ENCODE data around the gene ANKS1B.
"Not testable (repeated sequence)": the region's sequence is repeated elsewhere in the genome, so short reads cannot be mapped to it uniquely, and the experiment has no call there.

The ANKS1B gene

GRCh38 chr12:99250091-99250490 lies 734.6 kb downstream of the ANKS1B start:
- DNase-seq = no peak

- no peak for DNase-seq
Measured at GRCh38 chr12:99249543-99249942, 735.2 kb downstream of the ANKS1B start.

DNA sequence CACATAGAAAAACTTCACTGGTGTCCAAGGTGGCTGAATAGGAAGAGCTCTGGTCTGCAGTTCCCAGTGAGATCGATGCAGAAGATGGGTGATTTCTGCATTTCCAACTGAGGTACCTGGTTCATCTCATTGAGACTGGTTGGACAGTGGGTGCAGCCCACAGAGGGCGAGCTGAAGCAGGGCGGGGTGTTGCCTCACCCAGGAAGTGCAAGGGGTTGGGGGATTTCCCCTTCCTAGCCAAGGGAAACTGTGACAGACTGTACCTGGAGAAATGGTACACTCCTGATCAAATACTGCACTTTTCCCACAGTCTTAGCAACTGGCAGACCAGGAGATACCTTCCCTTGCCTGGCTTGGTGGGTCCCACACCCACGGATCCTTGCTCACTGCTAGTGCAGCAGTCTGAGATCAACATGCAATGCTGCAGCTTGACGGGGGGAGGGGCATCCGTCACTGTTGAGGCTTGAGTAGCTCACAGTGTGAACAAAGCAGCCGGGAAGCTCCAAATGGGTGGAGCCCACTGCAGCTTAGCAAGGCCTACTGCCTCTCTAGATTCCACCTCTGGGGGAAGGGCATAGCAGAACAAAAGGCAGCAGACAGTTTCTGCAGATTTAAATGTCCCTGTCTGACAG lies 746.7 kb downstream of the ANKS1B start:
- DNase-seq = not testable (repeated sequence)

GRCh38 chr12:99235381-99235780 lies 749.4 kb downstream of the ANKS1B start:
- no peak for DNase-seq

DNA sequence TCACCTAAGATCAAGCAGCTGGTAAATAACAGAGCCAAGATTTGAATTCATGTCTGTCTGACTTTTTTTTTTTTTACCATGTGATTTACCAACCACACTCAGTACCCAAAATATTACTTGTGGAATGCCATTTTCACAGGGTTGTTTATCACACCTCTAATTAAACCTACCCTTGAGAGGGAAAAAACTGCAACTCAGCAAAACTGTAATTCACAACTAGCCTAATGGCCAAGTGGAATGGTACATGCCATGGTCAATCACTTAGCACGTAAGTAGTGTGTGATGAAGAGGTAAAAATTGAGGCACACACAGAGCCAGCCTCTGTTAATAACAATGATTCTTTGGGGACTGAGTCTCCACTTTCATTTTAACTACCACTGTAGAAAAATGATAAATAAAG lies 750.0 kb downstream of the ANKS1B start:
- no peak for DNase-seq

GRCh38 chr12:99232324-99232723 lies 752.4 kb downstream of the ANKS1B start:
- DNase-seq = no peak

DNA sequence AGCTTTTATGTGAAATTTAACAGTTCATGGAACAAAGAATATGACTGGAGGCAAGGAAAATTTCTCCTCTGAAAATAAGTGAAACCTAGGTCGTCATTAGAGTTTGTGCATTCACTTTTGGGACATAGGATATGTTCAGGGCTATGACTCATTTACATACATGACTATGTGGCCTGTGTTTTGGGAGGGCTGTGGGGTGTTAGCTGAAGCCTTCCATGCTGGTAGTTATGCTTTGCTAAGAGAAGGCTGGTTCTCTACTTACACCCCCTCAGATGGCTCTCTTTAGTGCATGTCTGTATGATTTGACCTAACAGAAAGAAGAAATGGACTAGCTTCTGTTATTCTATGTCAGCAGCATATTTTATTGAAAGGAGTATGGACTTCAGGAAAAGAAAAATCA lies 753.7 kb downstream of the ANKS1B start:
- DNase-seq = no peak

DNA sequence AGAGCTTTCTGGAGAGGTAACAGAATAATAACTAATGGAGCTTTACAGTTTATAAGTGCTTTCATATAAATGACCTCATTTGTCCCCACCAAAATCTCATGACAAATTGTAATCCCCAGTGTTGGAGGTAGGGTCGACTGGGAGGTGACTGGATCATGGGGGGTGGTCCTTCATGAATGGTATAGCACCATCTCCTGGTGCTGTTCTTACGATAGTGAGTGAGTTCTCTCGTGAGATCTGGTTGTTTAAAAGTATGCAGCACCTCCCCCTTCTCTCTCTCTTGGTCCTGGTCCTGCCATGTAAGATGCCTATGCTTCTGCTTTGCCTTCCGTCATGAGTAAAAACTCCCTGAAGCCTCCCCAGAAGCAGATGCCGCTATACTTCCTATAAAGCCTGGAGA lies 760.5 kb downstream of the ANKS1B start:
- no peak for DNase-seq

DNA sequence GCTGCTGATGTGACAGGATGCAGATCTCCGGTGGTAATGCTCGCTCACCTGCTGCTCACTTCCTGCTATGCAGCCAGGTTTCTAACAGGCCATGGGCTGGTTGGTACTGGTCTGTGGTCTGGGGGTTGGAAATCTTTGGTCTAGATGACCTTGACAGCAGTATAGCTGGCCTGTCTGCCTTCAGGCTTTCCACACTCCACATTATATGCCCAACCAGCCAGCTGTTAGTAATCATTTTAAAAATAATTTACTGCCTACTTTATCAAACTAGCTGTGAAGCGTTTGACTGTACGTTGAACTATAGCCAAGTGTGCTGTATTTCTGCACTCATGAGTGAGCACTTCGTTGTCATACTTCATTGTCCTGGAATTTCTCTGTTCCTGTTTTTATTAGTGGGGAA lies 761.2 kb downstream of the ANKS1B start:
- no peak for DNase-seq

GRCh38 chr12:99213047-99213446 lies 771.7 kb downstream of the ANKS1B start:
- DNase-seq = no peak

- DNase-seq = no peak
Measured at GRCh38 chr12:99212275-99212674, 772.5 kb downstream of the ANKS1B start.

- DNase-seq = no peak
Measured at GRCh38 chr12:99205111-99205510, 779.6 kb downstream of the ANKS1B start.

DNA sequence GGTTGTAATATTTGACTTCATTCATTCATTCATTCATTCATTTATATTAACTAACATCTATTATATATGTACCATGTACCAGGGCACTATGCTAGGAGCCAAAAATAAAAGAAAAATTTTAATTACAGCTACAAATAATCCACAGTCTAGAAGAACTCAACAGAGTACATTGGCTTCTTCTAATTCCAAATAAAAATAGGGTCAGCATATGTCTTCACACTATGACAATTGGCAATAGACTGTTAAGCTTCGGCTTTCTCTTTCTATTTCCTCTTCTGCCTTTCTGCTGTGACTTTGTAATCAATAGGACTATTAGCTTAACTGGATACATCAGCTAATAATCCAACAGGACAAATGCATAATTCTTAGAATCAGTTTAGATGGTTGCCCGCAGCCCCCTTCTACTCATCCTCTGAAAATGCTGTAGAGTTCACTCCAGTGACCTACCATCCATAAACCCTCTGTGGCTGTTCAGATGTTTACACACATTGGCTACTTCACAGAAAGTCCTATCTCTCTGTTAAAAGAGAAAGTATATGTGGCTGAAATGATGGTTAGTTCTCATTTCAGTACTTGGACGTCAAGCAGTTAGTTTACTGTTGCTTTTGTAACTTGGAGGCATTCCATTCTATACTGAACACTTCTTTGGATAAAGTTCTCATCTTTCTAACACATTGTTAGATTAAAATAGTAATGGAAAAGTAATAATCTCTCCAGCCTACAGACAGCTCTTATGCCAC lies 782.7 kb downstream of the ANKS1B start:
- DNase-seq = no peak

DNA sequence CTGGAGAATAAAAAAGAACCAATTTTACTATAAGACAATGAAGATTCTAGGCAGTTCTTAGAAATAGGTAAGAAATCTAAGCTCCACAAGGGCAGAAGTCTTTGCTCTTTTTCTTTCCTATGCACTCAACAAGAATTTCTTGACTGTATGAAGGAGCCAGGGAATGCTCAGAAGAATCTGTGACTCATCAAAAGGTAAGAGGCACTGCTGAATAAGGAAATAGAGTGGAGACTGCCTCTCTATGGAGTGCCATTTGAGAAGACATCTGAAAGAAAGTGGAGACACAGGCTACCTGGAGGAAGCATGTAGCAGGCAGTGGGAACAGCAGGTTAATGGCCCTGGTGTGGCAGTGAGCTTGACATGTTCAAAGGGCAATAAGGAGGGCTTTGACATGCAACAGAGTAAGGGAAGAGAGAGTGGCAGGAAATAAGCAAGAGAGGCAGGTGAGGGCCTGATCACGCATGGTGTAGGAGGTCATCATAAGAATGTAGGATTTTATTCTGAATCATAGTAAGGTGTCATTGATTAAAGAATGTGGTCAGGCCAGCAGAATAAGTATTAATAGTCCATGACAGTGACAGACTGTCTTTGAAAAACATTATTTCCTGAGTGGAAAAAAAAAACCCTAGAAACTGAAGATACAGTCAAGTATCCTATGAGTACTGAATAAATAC lies 783.9 kb downstream of the ANKS1B start:
- DNase-seq = no peak

- DNase-seq = no peak
Measured at GRCh38 chr12:99195474-99195873, 789.3 kb downstream of the ANKS1B start.

GRCh38 chr12:99192489-99192888 lies 792.2 kb downstream of the ANKS1B start:
- no peak for DNase-seq

GRCh38 chr12:99176871-99177270 lies 807.9 kb downstream of the ANKS1B start:
- no peak for DNase-seq

DNA sequence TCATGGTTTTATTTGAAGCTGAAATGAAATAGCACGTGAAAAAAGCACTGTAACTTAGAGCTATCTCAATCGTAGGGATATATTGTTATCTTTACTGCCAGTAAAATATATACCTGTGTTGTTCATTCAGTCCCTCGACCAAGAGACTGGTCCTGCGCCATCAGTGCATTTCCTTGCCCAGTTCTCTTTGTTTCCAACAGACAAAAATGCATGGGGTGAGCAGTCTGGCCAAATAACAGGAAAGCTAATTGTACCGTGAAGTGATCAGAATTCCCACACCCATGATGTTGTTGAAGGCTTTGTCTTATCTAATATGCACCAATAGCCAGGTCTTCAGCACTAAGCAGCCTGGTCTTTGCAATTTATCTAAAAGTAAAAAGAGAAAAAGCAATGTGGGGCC lies 814.3 kb downstream of the ANKS1B start:
- DNase-seq = no peak

GRCh38 chr12:99170037-99170436 lies 814.7 kb downstream of the ANKS1B start:
- DNase-seq = no peak

DNA sequence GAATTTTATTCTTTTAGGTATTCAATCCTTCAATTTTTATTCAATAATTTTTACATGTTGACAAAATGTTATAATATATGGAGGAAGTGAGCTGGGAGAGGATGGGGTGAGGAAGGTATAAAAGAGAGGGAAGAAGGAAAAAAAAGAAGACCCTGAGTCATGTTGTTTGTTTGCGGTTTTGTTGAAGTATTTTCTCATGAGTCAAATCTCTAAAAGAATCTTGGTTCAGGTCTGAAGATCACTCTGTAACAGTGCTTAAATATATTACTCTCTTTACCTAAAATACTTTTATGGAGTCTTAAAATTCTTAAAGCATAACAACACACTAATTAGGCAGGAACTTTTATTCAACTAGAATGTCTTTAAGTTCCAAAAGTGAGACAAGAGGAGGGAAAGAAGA lies 826.8 kb downstream of the ANKS1B start:
- no peak for DNase-seq

DNA sequence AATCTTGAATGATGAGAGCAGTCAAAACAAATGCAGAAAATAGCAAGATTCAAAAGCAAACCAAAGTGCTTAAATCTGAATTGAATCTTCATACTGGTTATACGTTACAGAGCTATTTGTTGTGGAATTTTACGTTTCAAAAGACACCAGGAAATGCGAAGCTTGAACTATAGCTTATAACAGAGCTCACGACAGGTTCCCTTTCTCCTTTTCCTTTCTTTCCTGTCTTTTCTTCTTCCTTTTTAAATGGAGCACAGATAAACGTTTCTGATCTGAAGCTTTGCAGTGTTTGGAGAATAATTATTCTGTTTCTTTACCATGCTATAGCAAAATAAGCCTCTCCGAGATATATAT lies 829.8 kb downstream of the ANKS1B start:
- no peak for DNase-seq

- no peak for DNase-seq
Measured at GRCh38 chr12:99154216-99154982, 830.3 kb downstream of the ANKS1B start.

GRCh38 chr12:99153293-99153692 lies 831.4 kb downstream of the ANKS1B start:
- no peak for DNase-seq

DNA sequence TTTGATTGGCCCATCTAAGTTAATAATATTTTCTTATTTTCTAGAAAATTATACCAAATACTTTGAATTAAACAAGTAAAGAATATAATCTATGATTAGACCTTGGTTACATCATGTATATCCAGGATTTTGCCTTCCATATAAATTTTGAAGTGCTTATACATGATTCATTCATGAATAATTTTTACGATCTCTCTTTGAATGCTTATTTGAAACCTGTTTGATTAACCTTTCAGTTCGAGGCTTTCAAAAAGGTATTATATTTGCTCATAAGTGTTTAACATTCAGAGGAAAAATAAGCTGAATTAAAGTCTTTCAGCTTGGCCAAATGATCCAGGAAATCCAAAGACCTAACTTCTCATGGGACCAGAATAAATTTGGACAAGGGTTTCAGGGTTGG lies 832.4 kb downstream of the ANKS1B start:
- DNase-seq = no peak

Data from activated CD4-positive, CD25-positive, alpha-beta regulatory T cell treated with anti-CD3 and anti-CD28 coated beads, Interleukin-2, amount 50 U/mL, for 72 hours (primary cell).